Activated naive CD4-positive, alpha-beta T cell treated with anti-CD3 and anti-CD28 coated beads, Interleukin-2, amount 50 U/mL, for 16 hours (primary cell): ENCODE measurements around the gene FCHSD2.
"Not testable (repeated sequence)": the region's sequence is repeated elsewhere in the genome, so short reads cannot be mapped to it uniquely, and the experiment has no call there.

ENCODE experiments used
- DNase-seq: peaks from one replicate; pipeline ENCODE4 v3.0.0-alpha.2; 2020

FCHSD2 gene

GRCh38 chr11:72912253-72912652 lies 229.9 kb downstream of the FCHSD2 start:
- DNase-seq, result no peak

GRCh38 chr11:72909558-72910388 lies 232.3 kb downstream of the FCHSD2 start:
- DNase-seq, result not testable (repeated sequence)

DNA sequence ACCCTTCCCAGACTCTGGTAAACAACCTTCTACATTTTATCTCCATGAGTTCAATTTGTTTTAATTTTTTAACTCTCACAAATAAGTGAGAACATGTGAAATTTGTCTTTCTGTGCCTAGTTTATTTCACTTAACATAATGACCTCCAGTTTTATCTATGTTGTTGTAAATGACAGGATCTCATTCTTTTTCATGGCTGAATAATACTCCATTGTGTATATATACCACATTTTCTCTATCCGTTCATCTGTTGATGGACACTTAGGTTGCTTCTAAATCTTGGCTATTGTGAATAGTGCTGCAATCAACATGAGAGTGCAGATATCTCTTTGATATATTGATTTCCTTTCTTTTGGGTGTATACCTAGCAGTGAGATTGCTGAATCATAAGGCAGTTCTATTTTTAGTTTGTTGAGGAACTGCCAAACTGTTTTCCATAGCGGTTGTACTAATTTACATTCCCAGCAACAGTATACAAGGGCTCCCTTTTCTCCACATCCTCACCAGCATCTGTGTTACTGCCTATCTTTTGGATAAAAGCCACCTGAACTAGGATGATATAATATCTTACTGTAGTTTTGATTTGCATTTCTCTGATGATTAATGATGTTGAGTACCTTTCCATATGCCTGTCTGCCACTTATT lies 234.0 kb downstream of the FCHSD2 start:
- no peak for DNase-seq

DNA sequence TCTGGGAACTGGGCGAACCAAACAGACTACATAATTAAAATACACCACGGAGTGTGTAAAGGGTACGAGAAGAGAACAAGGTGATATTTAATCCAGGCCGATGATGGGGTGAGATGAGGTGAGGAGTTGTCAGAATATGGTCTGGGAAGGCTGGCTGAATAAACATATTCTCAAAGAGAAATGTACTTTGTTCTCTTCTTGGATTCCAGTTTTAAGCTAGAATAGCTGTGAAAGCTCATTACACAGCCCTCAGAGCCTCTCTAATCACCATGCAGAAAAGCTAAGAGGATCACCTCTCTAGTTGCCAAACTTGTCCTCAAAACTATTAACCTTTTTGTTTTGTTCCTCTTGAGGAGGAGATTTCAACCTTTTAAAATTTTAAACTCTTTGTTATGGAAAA lies 238.1 kb downstream of the FCHSD2 start:
- no peak for DNase-seq

GRCh38 chr11:72901374-72901773 lies 240.7 kb downstream of the FCHSD2 start:
- DNase-seq, result no peak

GRCh38 chr11:72900013-72900412 lies 242.1 kb downstream of the FCHSD2 start:
- DNase-seq, result no peak

DNA sequence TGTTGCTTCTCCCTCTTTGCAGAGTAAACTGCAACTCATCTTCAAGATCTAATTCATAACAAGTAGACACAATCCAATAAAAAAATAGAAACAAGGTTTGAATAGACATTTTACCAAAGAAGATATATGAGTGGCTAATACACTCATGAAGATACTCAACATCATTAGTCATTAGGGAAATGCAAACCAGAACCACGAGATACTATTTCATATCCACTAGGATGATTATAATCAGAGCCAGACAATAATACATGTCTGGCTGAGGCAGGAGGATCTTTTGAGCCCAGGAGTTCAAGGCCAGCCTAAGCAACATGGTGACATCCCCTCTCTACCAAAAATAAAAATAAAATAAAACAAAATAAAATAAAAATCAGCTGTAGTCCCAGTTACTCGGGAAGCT lies 242.9 kb downstream of the FCHSD2 start:
- no peak for DNase-seq

DNA sequence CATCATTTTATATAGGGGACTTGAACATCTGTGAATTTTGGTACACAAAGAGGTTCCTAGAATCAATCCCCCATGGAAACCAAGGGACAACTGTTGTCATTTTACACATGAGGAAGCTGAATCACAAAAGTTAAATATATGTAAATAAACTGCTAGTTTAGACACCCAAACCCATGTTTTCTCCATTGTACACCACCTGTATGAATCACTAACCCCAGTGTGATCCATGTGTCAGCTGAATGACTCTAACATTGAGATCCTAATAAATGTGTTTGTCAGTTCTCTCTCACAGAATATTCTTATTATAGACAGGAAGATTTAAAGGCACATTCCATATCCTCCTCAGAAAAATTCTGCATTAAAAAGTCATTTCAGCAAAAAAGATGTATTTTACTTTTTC lies 244.6 kb downstream of the FCHSD2 start:
- no peak for DNase-seq

DNA sequence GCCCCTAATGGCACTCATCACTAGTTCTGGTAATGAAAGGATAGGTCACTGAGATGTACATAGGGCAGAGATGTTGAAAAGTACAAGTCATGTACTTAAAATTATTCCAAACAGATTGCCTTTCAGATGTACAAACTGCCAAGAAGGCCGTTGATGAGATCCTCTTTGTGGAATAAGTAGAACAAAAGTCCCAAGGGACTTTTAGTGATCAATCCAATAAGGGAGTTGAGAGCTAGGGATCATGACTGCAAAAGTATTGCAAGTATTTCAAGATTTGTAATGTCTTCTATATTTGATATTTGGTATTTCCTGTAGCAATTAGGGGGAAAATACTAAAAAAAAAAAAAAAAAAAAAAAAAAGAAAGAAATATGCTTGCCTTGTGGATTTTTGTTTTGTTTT lies 245.7 kb downstream of the FCHSD2 start:
- DNase-seq, result no peak

DNA sequence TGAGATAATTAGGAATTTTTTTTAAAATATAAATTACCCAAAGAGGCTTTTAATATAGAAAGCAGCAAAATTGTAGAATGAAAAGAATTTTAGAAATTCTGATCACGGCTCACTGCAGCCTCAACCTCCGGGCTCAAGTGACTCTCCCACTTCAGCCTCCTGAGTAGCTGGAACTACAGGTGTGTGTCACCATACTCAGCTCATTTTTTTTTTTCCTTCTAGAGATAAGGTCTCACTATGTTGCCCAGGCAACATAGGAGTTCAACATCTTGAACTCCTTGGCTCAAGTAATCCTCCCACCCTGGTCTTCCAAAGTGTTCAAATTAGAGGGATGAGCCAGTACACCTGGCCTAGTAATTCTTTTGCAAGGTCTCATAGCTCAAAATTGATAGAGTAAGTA lies 251.2 kb downstream of the FCHSD2 start:
- DNase-seq, result no peak

- no peak for DNase-seq
Observed at GRCh38 chr11:72886619-72887018, 255.5 kb downstream of the FCHSD2 start.

GRCh38 chr11:72885749-72886609 lies 256.1 kb downstream of the FCHSD2 start:
- no peak for DNase-seq

DNA sequence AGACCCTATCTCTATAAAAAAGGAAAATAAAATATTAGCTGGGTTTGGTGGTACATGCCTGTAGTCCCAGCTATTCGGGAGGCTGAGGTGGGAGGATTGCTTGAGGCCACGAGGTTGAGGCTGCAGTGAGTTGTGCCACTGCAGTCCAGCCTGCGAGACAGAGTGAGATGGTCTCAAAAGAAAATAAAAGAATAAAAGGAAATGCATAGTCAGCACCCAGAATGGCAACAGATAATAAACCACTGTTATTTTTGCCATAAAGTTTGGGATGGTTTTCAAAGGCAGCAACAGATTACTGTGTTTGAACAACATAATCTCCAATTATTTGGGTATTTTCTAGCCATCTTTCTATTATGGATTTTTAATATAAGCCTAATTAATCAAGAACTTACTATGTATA lies 266.0 kb downstream of the FCHSD2 start:
- no peak for DNase-seq

GRCh38 chr11:72875736-72876135 lies 266.4 kb downstream of the FCHSD2 start:
- no peak for DNase-seq

- DNase-seq, result no peak
Observed at GRCh38 chr11:72872012-72872411, 270.1 kb downstream of the FCHSD2 start.

DNA sequence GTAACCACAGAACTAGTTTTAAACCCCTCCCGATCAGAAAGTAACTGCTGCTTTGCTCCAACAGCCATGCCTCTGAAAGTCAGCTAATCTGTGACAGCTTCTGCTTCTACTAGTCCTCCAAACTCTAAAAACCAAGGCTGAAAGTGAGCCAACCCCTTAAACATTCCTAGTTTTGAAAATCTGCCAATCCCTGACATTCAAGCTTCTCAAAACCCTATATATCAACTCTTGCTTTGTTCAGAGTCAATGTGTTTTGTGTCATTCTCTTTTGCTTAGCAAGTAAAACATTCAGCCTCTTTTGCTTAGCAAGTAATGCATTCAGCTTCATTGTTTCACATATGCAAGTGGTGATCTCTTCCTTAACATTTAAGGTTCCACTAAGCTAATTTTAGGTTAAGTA lies 271.0 kb downstream of the FCHSD2 start:
- DNase-seq, result no peak

- DNase-seq, result no peak
Observed at GRCh38 chr11:72869831-72870230, 272.3 kb downstream of the FCHSD2 start.

DNA sequence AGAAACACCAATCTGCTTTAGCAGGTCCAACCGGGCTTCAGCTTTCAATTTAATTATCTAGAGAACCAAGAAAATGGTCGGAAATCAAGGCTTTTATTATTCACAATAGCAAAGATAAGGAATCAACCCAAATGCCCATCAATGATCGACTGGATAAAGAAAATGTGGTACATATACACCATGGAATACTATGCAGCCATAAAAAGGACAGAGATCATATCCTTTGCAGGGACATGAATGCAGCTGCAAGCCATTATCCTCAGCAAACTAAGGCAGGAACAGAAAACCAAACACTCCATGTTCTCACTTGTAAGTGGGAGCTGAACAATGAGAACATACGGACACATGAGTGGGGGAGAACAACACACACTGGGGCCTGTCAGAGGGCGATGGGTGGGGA lies 274.1 kb downstream of the FCHSD2 start:
- no peak for DNase-seq

- DNase-seq, result no peak
Observed at GRCh38 chr11:72864702-72865655, 277.1 kb downstream of the FCHSD2 start.

- no peak for DNase-seq
Observed at GRCh38 chr11:72863916-72864315, 278.2 kb downstream of the FCHSD2 start.

GRCh38 chr11:72863091-72863490 lies 279.0 kb downstream of the FCHSD2 start:
- no peak for DNase-seq

GRCh38 chr11:72860592-72860991 lies 281.5 kb downstream of the FCHSD2 start:
- no peak for DNase-seq
